Measurements from ENCODE around the gene SLC36A2.

SLC36A2 gene

DNA sequence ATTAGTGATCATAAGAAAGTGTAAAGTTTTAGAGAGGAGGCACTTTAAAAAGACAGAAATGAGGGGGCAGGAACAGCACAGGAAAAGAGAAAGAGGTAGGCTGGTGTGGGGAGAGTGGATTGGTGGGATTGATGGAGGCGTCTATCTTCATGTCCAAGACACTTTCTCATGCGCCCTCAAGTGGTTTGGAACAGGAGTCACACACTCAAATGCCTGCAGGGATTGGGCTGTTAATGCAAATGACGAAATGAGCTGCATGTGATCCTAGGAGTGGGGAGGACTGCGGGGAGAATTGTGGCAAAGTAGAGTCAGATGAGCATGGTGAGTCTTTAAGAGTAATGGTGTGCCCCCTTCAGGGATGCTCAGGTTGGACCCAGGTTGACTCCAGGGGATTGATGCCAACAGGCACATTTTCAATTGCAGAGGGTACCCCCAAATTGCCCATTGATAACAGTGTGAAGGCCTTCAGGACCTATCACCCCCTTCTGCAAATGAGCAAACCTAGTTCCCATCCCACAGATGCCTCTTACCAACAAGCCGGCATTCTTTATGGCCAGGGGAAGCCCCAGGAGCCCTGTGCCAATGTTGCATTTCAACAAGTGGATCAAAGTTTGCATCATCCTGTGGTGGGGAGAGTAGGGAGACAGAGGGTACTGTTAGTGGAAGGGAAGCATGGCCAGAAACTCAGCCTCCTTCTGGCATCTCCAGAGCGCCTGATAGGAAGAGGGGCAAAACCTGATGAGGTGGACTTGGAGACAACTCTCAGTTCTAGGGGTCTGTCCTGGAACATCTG is 49.1 kb downstream of the SLC36A2 start (continued):
- TF ChIP-seq ZNF843 (tag by site-specific recombination; IDR thresholded peaks at IDR 0.05) (no peak), ZBTB10 (tag by site-specific recombination; IDR thresholded peaks at IDR 0.05) (no peak), TSHZ1 (tag by site-specific recombination; IDR thresholded peaks at IDR 0.05; ENCODE audit: borderline replicate concordance) (no peak), SCRT2 (tag by site-specific recombination; IDR thresholded peaks at IDR 0.05) (peak; percentile 93), ZNF292 (tag by site-specific recombination; IDR thresholded peaks at IDR 0.05; ENCODE audit: borderline replicate concordance, low read depth) (no peak), PRDM10 (tag by site-specific recombination; IDR thresholded peaks at IDR 0.05) (peak; percentile 69), ZNF239 (tag by site-specific recombination; IDR thresholded peaks at IDR 0.05) (no peak), FEZF1 (tag by site-specific recombination; IDR thresholded peaks at IDR 0.05) (no peak), ZBTB17 (tag by site-specific recombination; IDR thresholded peaks at IDR 0.05) (peak; percentile 65; the same call in 1 of the 2 replicates), ZNF148 (tag by site-specific recombination; IDR thresholded peaks at IDR 0.05; ENCODE audit: borderline replicate concordance) (no peak), ZEB2 (tag by site-specific recombination; IDR thresholded peaks at IDR 0.05) (no peak), ZNF174 (tag by site-specific recombination; IDR thresholded peaks at IDR 0.05) (no peak), ZNF530 (tag by site-specific recombination; IDR thresholded peaks at IDR 0.05; ENCODE audit: low read depth) (no peak), ZNF621 (tag by site-specific recombination; IDR thresholded peaks at IDR 0.05) (no peak), ZSCAN30 (tag by site-specific recombination; IDR thresholded peaks at IDR 0.05) (no peak), TRIM28 (IDR thresholded peaks at IDR 0.05; ENCODE audit: borderline replicate concordance, low read length) (no peak), ZNF398 (tag by site-specific recombination; IDR thresholded peaks at IDR 0.05) (no peak), ZNF2 (tag by site-specific recombination; IDR thresholded peaks at IDR 0.05) (no peak)
- TF ChIP-seq, protein P1, sequence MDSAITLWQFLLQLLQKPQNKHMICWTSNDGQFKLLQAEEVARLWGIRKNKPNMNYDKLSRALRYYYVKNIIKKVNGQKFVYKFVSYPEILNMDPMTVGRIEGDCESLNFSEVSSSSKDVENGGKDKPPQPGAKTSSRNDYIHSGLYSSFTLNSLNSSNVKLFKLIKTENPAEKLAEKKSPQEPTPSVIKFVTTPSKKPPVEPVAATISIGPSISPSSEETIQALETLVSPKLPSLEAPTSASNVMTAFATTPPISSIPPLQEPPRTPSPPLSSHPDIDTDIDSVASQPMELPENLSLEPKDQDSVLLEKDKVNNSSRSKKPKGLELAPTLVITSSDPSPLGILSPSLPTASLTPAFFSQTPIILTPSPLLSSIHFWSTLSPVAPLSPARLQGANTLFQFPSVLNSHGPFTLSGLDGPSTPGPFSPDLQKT (IDR thresholded peaks at IDR 0.05; ENCODE audit: borderline replicate concordance, low read depth, low read length): no peak
- TF ChIP-seq, protein P2, sequence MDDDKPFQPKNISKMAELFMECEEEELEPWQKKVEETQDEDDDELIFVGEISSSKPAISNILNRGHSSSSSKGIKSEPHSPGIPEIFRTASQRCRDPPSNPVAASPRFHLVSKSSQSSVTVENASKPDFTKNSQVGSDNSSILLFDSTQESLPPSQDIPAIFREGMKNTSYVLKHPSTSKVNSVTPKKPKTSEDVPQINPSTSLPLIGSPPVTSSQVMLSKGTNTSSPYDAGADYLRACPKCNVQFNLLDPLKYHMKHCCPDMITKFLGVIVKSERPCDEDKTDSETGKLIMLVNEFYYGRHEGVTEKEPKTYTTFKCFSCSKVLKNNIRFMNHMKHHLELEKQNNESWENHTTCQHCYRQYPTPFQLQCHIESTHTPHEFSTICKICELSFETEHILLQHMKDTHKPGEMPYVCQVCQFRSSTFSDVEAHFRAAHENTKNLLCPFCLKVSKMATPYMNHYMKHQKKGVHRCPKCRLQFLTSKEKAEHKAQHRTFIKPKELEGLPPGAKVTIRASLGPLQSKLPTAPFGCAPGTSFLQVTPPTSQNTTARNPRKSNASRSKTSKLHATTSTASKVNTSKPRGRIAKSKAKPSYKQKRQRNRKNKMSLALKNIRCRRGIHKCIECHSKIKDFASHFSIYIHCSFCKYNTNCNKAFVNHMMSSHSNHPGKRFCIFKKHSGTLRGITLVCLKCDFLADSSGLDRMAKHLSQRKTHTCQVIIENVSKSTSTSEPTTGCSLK (tag by site-specific recombination; IDR thresholded peaks at IDR 0.05): no peak

Measured in HEK293 (cell line).